GM23248 (cell line): ENCODE results near the gene OR10P1. TPM values are rescaled to one million over a fixed set of nuclear protein-coding genes. Genes with fewer than 3 reads are reported as not detected.

ENCODE experiments used
- DNase-seq: peaks from one replicate; pipeline ENCODE4 v3.0.0-alpha.2; 2015
- H2AFZ ChIP-seq: fragments of 200-600 bp; sonication (generic); 2 replicates; pipeline ENCODE4 v1.6.1; 2016; ENCODE audit warnings: antibody characterized with exemption
- H3F3A ChIP-seq: fragments of 200-600 bp; sonication (generic); 2 replicates; pipeline ENCODE4 v1.6.1; 2016; ENCODE audit warnings: mild to moderate bottlenecking, antibody characterized with exemption, mixed run types; ENCODE audit not compliant: insufficient read depth
- H3K27ac ChIP-seq: fragments of 200-600 bp; sonication (generic); 2 replicates; pipeline ENCODE4 v1.5.1; 2016; ENCODE audit warnings: mild to moderate bottlenecking
- H3K27me3 ChIP-seq: fragments of 200-600 bp; sonication (generic); replicated peaks from 2 replicates; pipeline ENCODE4 v1.6.1; 2016; ENCODE audit warnings: mild to moderate bottlenecking; ENCODE audit not compliant: insufficient read depth
- H3K36me3 ChIP-seq: fragments of 200-600 bp; sonication (generic); 2 replicates; pipeline ENCODE4 v1.6.1; 2016; ENCODE audit warnings: low read depth, mild to moderate bottlenecking
- H3K4me1 ChIP-seq: fragments of 200-600 bp; sonication (generic); 2 replicates; pipeline ENCODE4 v1.6.1; 2016; ENCODE audit warnings: mild to moderate bottlenecking; ENCODE audit not compliant: insufficient read depth
- H3K4me2 ChIP-seq: fragments of 200-600 bp; sonication (generic); one replicate; pipeline ENCODE4 v1.6.1; 2016; ENCODE audit warnings: mild to moderate bottlenecking; ENCODE audit not compliant: unreplicated experiment
- H3K4me3 ChIP-seq: fragments of 200-600 bp; sonication (generic); 2 replicates; pipeline ENCODE4 v1.5.1; 2016; ENCODE audit warnings: mild to moderate bottlenecking
- H3K79me2 ChIP-seq: fragments of 200-600 bp; sonication (generic); 2 replicates; pipeline ENCODE4 v1.6.1; 2016; ENCODE audit warnings: mild to moderate bottlenecking; ENCODE audit not compliant: insufficient read depth
- H3K9ac ChIP-seq: fragments of 200-600 bp; sonication (generic); 2 replicates; pipeline ENCODE4 v1.6.1; 2016; ENCODE audit warnings: mild to moderate bottlenecking
- H3K9me2 ChIP-seq: fragments of 200-600 bp; sonication (generic); 2 replicates; pipeline ENCODE4 v1.6.1; 2016; ENCODE audit warnings: mixed run types, mild to moderate bottlenecking, moderate library complexity; ENCODE audit not compliant: insufficient read depth
- H3K9me3 ChIP-seq: fragments of 200-600 bp; sonication (generic); one replicate; pipeline ENCODE4 v1.6.1; 2017; ENCODE audit warnings: low read depth
- H4K20me1 ChIP-seq: fragments of 200-600 bp; sonication (generic); 2 replicates; pipeline ENCODE4 v1.6.0; 2016; ENCODE audit not compliant: insufficient read depth
- EZH2 ChIP-seq: fragments of 200-600 bp; sonication (generic); IDR thresholded peaks from 2 replicates; pipeline ENCODE4 v1.6.1; 2018; ENCODE audit warnings: antibody characterized with exemption, mild to moderate bottlenecking; ENCODE audit not compliant: insufficient read depth, poor library complexity, severe bottlenecking
- EZH2phosphoT487 ChIP-seq: fragments of 200-600 bp; sonication (generic); IDR thresholded peaks from 2 replicates; pipeline ENCODE4 v1.6.1; 2018; ENCODE audit warnings: antibody characterized with exemption, moderate library complexity, mild to moderate bottlenecking, low read depth; ENCODE audit not compliant: insufficient read depth
- WGBS, 2 experiments: methylation state at CpG; one replicate each; pipeline ENCODE4 v1.1.6; 2015 to 2017; ENCODE audit warnings: low lambda C conversion rate in 2 of 2, low coverage in 1 of 2; ENCODE audit errors: missing lambda C conversion rate in 2 of 2; 5-methylcytosine and 5-hydroxymethylcytosine counted together
- in situ Hi-C: fragments of 300-500 bp; cut with MboI; formaldehyde crosslinking; loops from 2 replicates; pipeline ENCODE4 v1.15.0; 2020
- polyA plus RNA-seq: library from polyadenylated mRNA; unstranded; fragments of >200 nt; fragmentation: Nextera tagmentation; extraction: Ambion mirVana; gene quantifications from 2 replicates; pipeline ENCODE4 v1.2.1, GENCODE V29; 2016
- total RNA-seq: library from RNA; depleted of rRNA; stranded (reverse); fragments of >200 nt; shearing (Covaris generic); gene quantifications from 2 replicates; pipeline ENCODE4 v1.2.3, GENCODE V29; 2014

The OR10P1 gene
- total and polyA plus RNA-seq, 2 experiments from 2014 or later, result not detected

GRCh38 chr12:55626154-55626553 is 10.5 kb upstream of the OR10P1 start:
- in situ Hi-C loops, result no loop called here
- Histone ChIP-seq H3K4me1 (no peaks in the 10 kb centered on the region), H3K27me3 (peaks cover 27% of the 10 kb centered on the region), H3K9me2 (no peaks in the 10 kb centered on the region), H3K27ac (no peak overlapping the region), H3K9me3 (no peaks in the 10 kb centered on the region), H3K4me2 (no peak overlapping the region), H3K9ac (no peak overlapping the region), H3K79me2 (no peaks in the 10 kb centered on the region), H3K4me3 (no peak overlapping the region), H3F3A (no peaks in the 10 kb centered on the region), H2AFZ (no peak overlapping the region), H4K20me1 (no peaks in the 10 kb centered on the region), H3K36me3 (no peaks in the 10 kb centered on the region)
- TF ChIP-seq EZH2 (no peak), EZH2phosphoT487 (no peak)
- WGBS, 2 experiments, result 45 to 49% methylated on average over 4 of the region's 4 CpGs
- no peak for DNase-seq

- Histone ChIP-seq H3K27ac (no peak overlapping the region), H3K4me2 (no peak overlapping the region), H3K27me3 (peaks cover 14% of the 10 kb centered on the region), H3K9me2 (no peaks in the 10 kb centered on the region), H4K20me1 (no peaks in the 10 kb centered on the region), H3K9ac (no peak overlapping the region), H3K4me1 (no peaks in the 10 kb centered on the region), H3K9me3 (no peaks in the 10 kb centered on the region), H3F3A (no peaks in the 10 kb centered on the region), H2AFZ (no peak overlapping the region), H3K36me3 (no peaks in the 10 kb centered on the region), H3K79me2 (no peaks in the 10 kb centered on the region), H3K4me3 (no peak overlapping the region)
- 16 to 29% methylated on average over 3 of the region's 3 CpGs for WGBS, 2 experiments
- peak; percentile 11 for DNase-seq
- TF ChIP-seq EZH2 (no peak), EZH2phosphoT487 (no peak)
- in situ Hi-C loops, result no loop called here
Observed at GRCh38 chr12:55629058-55629841, 7.4 kb upstream of the OR10P1 start.

- Histone ChIP-seq H3K4me2 (no peak overlapping the region), H3K27me3 (peaks cover 17% of the 10 kb centered on the region), H3K36me3 (no peaks in the 10 kb centered on the region), H3K9me2 (no peaks in the 10 kb centered on the region), H2AFZ (no peak overlapping the region), H4K20me1 (no peaks in the 10 kb centered on the region), H3K9ac (no peak overlapping the region), H3K4me1 (no peaks in the 10 kb centered on the region), H3K4me3 (no peak overlapping the region), H3K9me3 (no peaks in the 10 kb centered on the region), H3K27ac (no peak overlapping the region), H3F3A (no peaks in the 10 kb centered on the region), H3K79me2 (no peaks in the 10 kb centered on the region)
- WGBS, 2 experiments, result 0 to 13% methylated on average over 1 of the region's 1 CpG
- in situ Hi-C loops, result no loop called here
- TF ChIP-seq EZH2, result no peak
- TF ChIP-seq EZH2phosphoT487, result no peak
- DNase-seq, result no peak
Observed at GRCh38 chr12:55631056-55631455, 5.6 kb upstream of the OR10P1 start.

- Histone ChIP-seq H3K9ac (no peak overlapping the region), H3K4me3 (no peak overlapping the region), H4K20me1 (no peaks in the 10 kb centered on the region), H3K9me3 (no peaks in the 10 kb centered on the region), H3K79me2 (no peaks in the 10 kb centered on the region), H3K27ac (no peak overlapping the region), H3K36me3 (no peaks in the 10 kb centered on the region), H3F3A (no peaks in the 10 kb centered on the region), H3K4me2 (no peak overlapping the region), H3K9me2 (no peaks in the 10 kb centered on the region), H3K27me3 (peaks cover 16% of the 10 kb centered on the region; the same call in 1 of the 2 replicates), H3K4me1 (no peaks in the 10 kb centered on the region), H2AFZ (no peak overlapping the region)
- in situ Hi-C loops, result no loop called here
- no peak for TF ChIP-seq EZH2phosphoT487
- no peak for TF ChIP-seq EZH2
- DNase-seq, result no peak
- WGBS, 2 experiments, result 41 to 47% methylated on average over 5 of the region's 5 CpGs
Observed at GRCh38 chr12:55631733-55632132, 5.0 kb upstream of the OR10P1 start.
